ENCODE data around the gene RBPJ.
A peak's percentile ranks its signal among the peaks of the same experiment; 100 is the strongest.

DNA sequence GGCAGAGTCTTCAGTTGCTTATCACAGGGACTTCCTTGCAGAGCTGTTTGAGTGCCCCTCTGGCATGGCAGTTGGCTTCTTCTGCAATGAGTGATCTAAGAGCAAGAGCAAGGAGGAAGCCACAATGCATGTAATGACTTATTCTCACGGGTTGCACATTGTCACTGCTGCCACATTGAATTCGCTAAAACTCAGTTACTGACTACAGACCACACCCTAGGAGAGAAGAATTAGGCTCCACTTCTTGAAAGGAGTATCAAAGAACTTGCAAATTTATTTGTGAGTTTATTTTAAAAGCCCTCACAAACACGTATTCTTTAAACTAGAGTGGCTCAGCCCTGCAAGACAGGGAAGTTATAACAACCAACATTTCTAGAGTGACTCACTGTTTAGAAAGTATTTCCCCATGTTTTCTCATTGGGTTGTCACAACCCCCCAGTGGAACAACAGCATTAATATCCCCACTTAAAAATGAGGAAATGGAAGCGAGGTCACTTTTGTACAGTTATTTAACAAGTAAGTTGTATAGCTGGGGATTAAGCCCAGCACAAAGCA is 32.4 kb upstream of the RBPJ start:
- TF ChIP-seq, protein P1, sequence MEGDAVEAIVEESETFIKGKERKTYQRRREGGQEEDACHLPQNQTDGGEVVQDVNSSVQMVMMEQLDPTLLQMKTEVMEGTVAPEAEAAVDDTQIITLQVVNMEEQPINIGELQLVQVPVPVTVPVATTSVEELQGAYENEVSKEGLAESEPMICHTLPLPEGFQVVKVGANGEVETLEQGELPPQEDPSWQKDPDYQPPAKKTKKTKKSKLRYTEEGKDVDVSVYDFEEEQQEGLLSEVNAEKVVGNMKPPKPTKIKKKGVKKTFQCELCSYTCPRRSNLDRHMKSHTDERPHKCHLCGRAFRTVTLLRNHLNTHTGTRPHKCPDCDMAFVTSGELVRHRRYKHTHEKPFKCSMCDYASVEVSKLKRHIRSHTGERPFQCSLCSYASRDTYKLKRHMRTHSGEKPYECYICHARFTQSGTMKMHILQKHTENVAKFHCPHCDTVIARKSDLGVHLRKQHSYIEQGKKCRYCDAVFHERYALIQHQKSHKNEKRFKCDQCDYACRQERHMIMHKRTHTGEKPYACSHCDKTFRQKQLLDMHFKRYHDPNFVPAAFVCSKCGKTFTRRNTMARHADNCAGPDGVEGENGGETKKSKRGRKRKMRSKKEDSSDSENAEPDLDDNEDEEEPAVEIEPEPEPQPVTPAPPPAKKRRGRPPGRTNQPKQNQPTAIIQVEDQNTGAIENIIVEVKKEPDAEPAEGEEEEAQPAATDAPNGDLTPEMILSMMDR (IDR thresholded peaks at IDR 0.05 in 8 of 11, conservative IDR thresholded peaks at IDR 0.05 in 3 of 11) = peak in 1 of 11 experiments; percentile 7
- TF ChIP-seq POLR2A (IDR thresholded peaks at IDR 0.05) = no peak

Data from spleen (tissue), 7 donors.